Measurements from ENCODE around the gene SLC38A11. TPM values are rescaled to one million over a fixed set of nuclear protein-coding genes. Genes with fewer than 3 reads are reported as not detected.

SLC38A11 gene, protein sequence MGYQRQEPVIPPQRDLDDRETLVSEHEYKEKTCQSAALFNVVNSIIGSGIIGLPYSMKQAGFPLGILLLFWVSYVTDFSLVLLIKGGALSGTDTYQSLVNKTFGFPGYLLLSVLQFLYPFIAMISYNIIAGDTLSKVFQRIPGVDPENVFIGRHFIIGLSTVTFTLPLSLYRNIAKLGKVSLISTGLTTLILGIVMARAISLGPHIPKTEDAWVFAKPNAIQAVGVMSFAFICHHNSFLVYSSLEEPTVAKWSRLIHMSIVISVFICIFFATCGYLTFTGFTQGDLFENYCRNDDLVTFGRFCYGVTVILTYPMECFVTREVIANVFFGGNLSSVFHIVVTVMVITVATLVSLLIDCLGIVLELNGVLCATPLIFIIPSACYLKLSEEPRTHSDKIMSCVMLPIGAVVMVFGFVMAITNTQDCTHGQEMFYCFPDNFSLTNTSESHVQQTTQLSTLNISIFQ
- total RNA-seq (2014; rRNA removed; shearing (Covaris generic)) (not detected in 2 replicates), total RNA-seq (2022) (not detected in 2 replicates), Bru-seq, nascent RNA (percentile 6 among the genes with signal in this experiment), BruChase-seq, experiment 1, labeled RNA remaining after a 6-hour chase (not detected), BruChase-seq, experiment 2, labeled RNA remaining after a 2-hour chase (not detected)
- long read RNA-seq, result 0 reads

GRCh38 chr2:164954954-164955701 is at the start of gene SLC38A11:
Gene SLC38A11, minus strand, starts transcription at chr2:164955525. Its CDS starts 278 bp downstream, at chr2:164955247.
- H3K27ac ChIP-seq (ENCODE audit: low read depth, low read length, poor library complexity, severe bottlenecking), result no peak within 1 kb of the TSS
- intact Hi-C loops (cut with micrococcal nuclease; ENCODE audit: unreplicated experiment), result no loop called here
- BruUV-seq (replicated peaks), result no TSS peak
- no peak within 1 kb of the TSS for H3K4me2 ChIP-seq (ENCODE audit: low read length)
- CTCF ChIA-PET (ENCODE audit: unreplicated experiment), result no interaction called here
- H4K20me1 ChIP-seq (ENCODE audit: insufficient read depth, low read length), result no peaks in the 10 kb centered on the region
- H2AFZ ChIP-seq (ENCODE audit: low read length), result no peak within 1 kb of the TSS
- H3K9me3 ChIP-seq (ENCODE audit: low read length), result no peaks in the 10 kb centered on the region
- no peak for DNase-seq (ENCODE audit: low spot score)
- POLR2A ChIA-PET, result interaction anchor here (0.6 kb wide), 1 partner anchor 13 kb away, joined by 3 read pairs; no protein-coding TSS in a partner anchor
- TF ChIP-seq, protein P1, sequence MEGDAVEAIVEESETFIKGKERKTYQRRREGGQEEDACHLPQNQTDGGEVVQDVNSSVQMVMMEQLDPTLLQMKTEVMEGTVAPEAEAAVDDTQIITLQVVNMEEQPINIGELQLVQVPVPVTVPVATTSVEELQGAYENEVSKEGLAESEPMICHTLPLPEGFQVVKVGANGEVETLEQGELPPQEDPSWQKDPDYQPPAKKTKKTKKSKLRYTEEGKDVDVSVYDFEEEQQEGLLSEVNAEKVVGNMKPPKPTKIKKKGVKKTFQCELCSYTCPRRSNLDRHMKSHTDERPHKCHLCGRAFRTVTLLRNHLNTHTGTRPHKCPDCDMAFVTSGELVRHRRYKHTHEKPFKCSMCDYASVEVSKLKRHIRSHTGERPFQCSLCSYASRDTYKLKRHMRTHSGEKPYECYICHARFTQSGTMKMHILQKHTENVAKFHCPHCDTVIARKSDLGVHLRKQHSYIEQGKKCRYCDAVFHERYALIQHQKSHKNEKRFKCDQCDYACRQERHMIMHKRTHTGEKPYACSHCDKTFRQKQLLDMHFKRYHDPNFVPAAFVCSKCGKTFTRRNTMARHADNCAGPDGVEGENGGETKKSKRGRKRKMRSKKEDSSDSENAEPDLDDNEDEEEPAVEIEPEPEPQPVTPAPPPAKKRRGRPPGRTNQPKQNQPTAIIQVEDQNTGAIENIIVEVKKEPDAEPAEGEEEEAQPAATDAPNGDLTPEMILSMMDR (conservative IDR thresholded peaks at IDR 0.05; ENCODE audit: low read length), result no peak
- H3K4me3 ChIP-seq (ENCODE audit: low read depth, low read length, poor library complexity, severe bottlenecking), result no peak within 1 kb of the TSS
- H3K4me1 ChIP-seq (ENCODE audit: insufficient read depth, low read length, poor library complexity, severe bottlenecking), result no peaks in the 10 kb centered on the region
- no peaks in the 10 kb centered on the region for H3K79me2 ChIP-seq (ENCODE audit: insufficient read depth, low read depth, low read length)
- no peaks in the 10 kb centered on the region for H3K9me2 ChIP-seq (ENCODE audit: insufficient read depth, low read length)
- H3K36me3 ChIP-seq (ENCODE audit: insufficient read depth, low read length), result no peaks in the 10 kb centered on the region

DNA sequence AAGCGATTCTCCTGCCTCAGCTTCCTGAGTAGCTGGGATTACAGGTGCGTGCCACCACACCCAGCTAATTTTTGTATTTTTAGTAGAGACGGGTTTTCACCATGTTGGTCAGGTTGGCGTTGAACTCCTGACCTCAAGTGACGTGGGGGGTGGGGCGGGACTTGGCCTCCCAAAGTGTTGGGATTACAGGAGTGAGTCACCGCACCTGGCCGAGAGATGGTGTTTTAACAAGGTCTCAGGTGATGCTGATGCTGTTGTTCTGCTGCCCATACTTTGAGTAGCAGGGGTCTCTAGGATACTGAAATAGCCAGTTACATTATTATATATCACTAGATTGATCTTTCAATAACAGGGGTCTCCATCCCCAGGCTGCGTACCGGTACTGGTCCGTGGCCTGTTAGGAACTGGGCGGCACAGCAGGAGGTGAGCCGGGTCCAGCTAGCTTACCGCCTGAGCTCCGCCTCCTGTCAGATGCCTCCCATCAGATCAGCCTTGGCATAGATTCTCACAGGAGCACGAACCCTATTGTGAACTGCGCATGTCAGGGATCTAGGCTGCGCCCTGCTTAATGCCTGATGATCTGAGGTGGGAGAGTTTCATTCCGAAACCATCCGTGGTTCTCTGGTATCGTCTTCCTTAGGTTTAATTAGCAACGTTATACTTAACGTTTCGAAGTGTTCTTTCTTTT is 48.3 kb upstream of the SLC38A11 start:
- TF ChIP-seq, protein P1 (conservative IDR thresholded peaks at IDR 0.05; ENCODE audit: low read length), result no peak
- no peak for TF ChIP-seq EZH2phosphoT487 (IDR thresholded peaks at IDR 0.05; ENCODE audit: borderline replicate concordance, low read depth, low read length)

More for the DNA sequence above, 48.3 kb upstream of the SLC38A11 start:
- Histone ChIP-seq H3K4me2 (ENCODE audit: low read length) (no peak overlapping the region), H3K79me2 (ENCODE audit: insufficient read depth, low read depth, low read length) (no peaks in the 10 kb centered on the region), H4K20me1 (ENCODE audit: insufficient read depth, low read length) (no peaks in the 10 kb centered on the region), H3K4me1 (ENCODE audit: insufficient read depth, low read length, poor library complexity, severe bottlenecking) (no peaks in the 10 kb centered on the region), H3K4me3 (ENCODE audit: low read depth, low read length, poor library complexity, severe bottlenecking) (no peak overlapping the region), H2AFZ (ENCODE audit: low read length) (no peak overlapping the region), H3K9me3 (ENCODE audit: low read length) (no peaks in the 10 kb centered on the region), H3K9me2 (ENCODE audit: insufficient read depth, low read length) (no peaks in the 10 kb centered on the region), H3K27ac (ENCODE audit: low read depth, low read length, poor library complexity, severe bottlenecking) (no peak overlapping the region), H3K36me3 (ENCODE audit: insufficient read depth, low read length) (no peaks in the 10 kb centered on the region)
- POLR2A ChIA-PET, result no interaction called here
- no peak for DNase-seq (ENCODE audit: low spot score)
- intact Hi-C loops (cut with micrococcal nuclease; ENCODE audit: unreplicated experiment), result no loop called here
- CTCF ChIA-PET (ENCODE audit: unreplicated experiment), result no interaction called here
- BruUV-seq (replicated peaks), result no TSS peak

Measured in OCI-LY7 (cell line).